Stimulated activated naive CD8-positive, alpha-beta T cell treated with anti-CD3 and anti-CD28 coated beads, Interleukin-15, amount 100 ng/mL, for 72 hours (primary cell): Measurements from ENCODE around the gene SLC22A7.

Source experiments
- ATAC-seq: fragments of 150-1000 bp; cut with Tn5 transposase; 2 replicates; pipeline ENCODE4 v1.10.0; 2021; ENCODE audit warnings: mild to moderate bottlenecking, moderate library complexity
- DNase-seq, 2 donors: peaks; one replicate each; pipeline ENCODE4 v3.0.0; 2021 to 2022
- H3K27ac Mint-ChIP-seq, 2 donors: one replicate each; pipeline ENCODE4 v1.8.0; 2022; ENCODE audit warnings: mild to moderate bottlenecking in 2 of 2, mixed read lengths in 2 of 2, moderate library complexity in 2 of 2
- H3K27me3 Mint-ChIP-seq: one replicate; pipeline ENCODE4 v1.8.0; 2022; ENCODE audit warnings: mixed read lengths
- H3K4me1 Mint-ChIP-seq: one replicate; pipeline ENCODE4 v1.8.0; 2022; ENCODE audit warnings: mild to moderate bottlenecking, mixed read lengths
- H3K4me3 Mint-ChIP-seq, 2 donors: one replicate each; pipeline ENCODE4 v1.8.0; 2022; ENCODE audit warnings: mild to moderate bottlenecking in 2 of 2, mixed read lengths in 2 of 2, moderate library complexity in 1 of 2
- H3K9me3 Mint-ChIP-seq, 2 donors: one replicate each; pipeline ENCODE4 v1.8.0; 2022; ENCODE audit warnings: mixed read lengths in 2 of 2

Gene SLC22A7

GRCh38 chr6:43286456-43286979 is 11.5 kb upstream of the SLC22A7 start:
- no peak for ATAC-seq
- Mint-ChIP-seq H3K9me3 (no peaks in the 10 kb centered on the region), H3K4me1 (peaks cover 7% of the 10 kb centered on the region), H3K27ac (no peak overlapping the region), H3K27me3 (peaks cover 60% of the 10 kb centered on the region), H3K4me3 (no peak overlapping the region)
- no peak for DNase-seq

- peaks cover under 1% of the 10 kb centered on the region for H3K4me1 Mint-ChIP-seq
- ATAC-seq (peak; percentile 6), DNase-seq (no peak)
- peaks cover 53% of the 10 kb centered on the region for H3K27me3 Mint-ChIP-seq
- no peaks in the 10 kb centered on the region for H3K9me3 Mint-ChIP-seq
- H3K4me3 Mint-ChIP-seq, result no peak overlapping the region
- H3K27ac Mint-ChIP-seq, result no peak overlapping the region
Measured at GRCh38 chr6:43286980-43287716, 10.9 kb upstream of the SLC22A7 start.

- ATAC-seq (peak; percentile 28), DNase-seq (no peak)
- Mint-ChIP-seq H3K4me3 (no peak overlapping the region), H3K4me1 (no peaks in the 10 kb centered on the region), H3K27ac (peak overlapping the region in 1 of 2 donors; percentile 23), H3K27me3 (peaks cover 45% of the 10 kb centered on the region), H3K9me3 (no peaks in the 10 kb centered on the region)
Measured at GRCh38 chr6:43287717-43288679, 10.1 kb upstream of the SLC22A7 start.

GRCh38 chr6:43290339-43290904 is 7.6 kb upstream of the SLC22A7 start:
- H3K9me3 Mint-ChIP-seq, result no peaks in the 10 kb centered on the region
- H3K4me1 Mint-ChIP-seq, result no peaks in the 10 kb centered on the region
- H3K27ac Mint-ChIP-seq, result no peak overlapping the region
- H3K4me3 Mint-ChIP-seq, result no peak overlapping the region
- ATAC-seq (no peak), DNase-seq (no peak)
- H3K27me3 Mint-ChIP-seq, result peaks cover 31% of the 10 kb centered on the region

GRCh38 chr6:43290905-43291355 is 7.1 kb upstream of the SLC22A7 start:
- ATAC-seq (no peak), DNase-seq (no peak)
- H3K27ac Mint-ChIP-seq, result no peak overlapping the region

GRCh38 chr6:43291708-43292107 is 6.4 kb upstream of the SLC22A7 start:
- DNase-seq, result no peak
- no peak overlapping the region for H3K4me3 Mint-ChIP-seq
- peaks cover 18% of the 10 kb centered on the region for H3K27me3 Mint-ChIP-seq
- no peaks in the 10 kb centered on the region for H3K9me3 Mint-ChIP-seq
- no peak overlapping the region for H3K27ac Mint-ChIP-seq
- no peaks in the 10 kb centered on the region for H3K4me1 Mint-ChIP-seq
- no peak for ATAC-seq

More at GRCh38 chr6:43290905-43291355, 7.1 kb upstream of the SLC22A7 start:
- Mint-ChIP-seq H3K27me3 (peaks cover 26% of the 10 kb centered on the region), H3K4me3 (no peak overlapping the region), H3K9me3 (no peaks in the 10 kb centered on the region), H3K4me1 (no peaks in the 10 kb centered on the region)

- Mint-ChIP-seq H3K9me3 (no peaks in the 10 kb centered on the region), H3K4me1 (no peaks in the 10 kb centered on the region)
- ATAC-seq, result no peak
Measured at GRCh38 chr6:43292341-43292740, 5.7 kb upstream of the SLC22A7 start.

GRCh38 chr6:43292763-43293318 is 5.2 kb upstream of the SLC22A7 start:
- H3K4me1 Mint-ChIP-seq, result no peaks in the 10 kb centered on the region
- H3K9me3 Mint-ChIP-seq, result no peaks in the 10 kb centered on the region
- no peak overlapping the region for H3K4me3 Mint-ChIP-seq

More at GRCh38 chr6:43292341-43292740, 5.7 kb upstream of the SLC22A7 start:
- no peak for DNase-seq
- Mint-ChIP-seq H3K27ac (no peak overlapping the region), H3K4me3 (no peak overlapping the region), H3K27me3 (peaks cover 12% of the 10 kb centered on the region)

GRCh38 chr6:43293698-43294097 is 4.4 kb upstream of the SLC22A7 start:
- ATAC-seq (no peak), DNase-seq (no peak)
- H3K27ac Mint-ChIP-seq, result no peak overlapping the region
- H3K4me1 Mint-ChIP-seq, result no peaks in the 10 kb centered on the region
- H3K9me3 Mint-ChIP-seq, result no peaks in the 10 kb centered on the region
- H3K4me3 Mint-ChIP-seq, result no peak overlapping the region
- no peaks in the 10 kb centered on the region for H3K27me3 Mint-ChIP-seq

More at GRCh38 chr6:43292763-43293318, 5.2 kb upstream of the SLC22A7 start:
- ATAC-seq (no peak), DNase-seq (no peak)
- H3K27ac Mint-ChIP-seq, result no peak overlapping the region
- peaks cover 7% of the 10 kb centered on the region for H3K27me3 Mint-ChIP-seq

GRCh38 chr6:43294536-43294935 is 3.5 kb upstream of the SLC22A7 start:
- H3K9me3 Mint-ChIP-seq, result no peaks in the 10 kb centered on the region
- no peaks in the 10 kb centered on the region for H3K4me1 Mint-ChIP-seq
- H3K27me3 Mint-ChIP-seq, result no peaks in the 10 kb centered on the region
- no peak overlapping the region for H3K4me3 Mint-ChIP-seq
- DNase-seq, result no peak
- no peak overlapping the region for H3K27ac Mint-ChIP-seq
- ATAC-seq, result peak; percentile 39

- H3K4me3 Mint-ChIP-seq, result no peak overlapping the region
- H3K27me3 Mint-ChIP-seq, result no peaks in the 10 kb centered on the region
- DNase-seq (no peak), ATAC-seq (no peak)
- H3K9me3 Mint-ChIP-seq, result no peaks in the 10 kb centered on the region
- H3K27ac Mint-ChIP-seq, result no peak overlapping the region
- H3K4me1 Mint-ChIP-seq, result no peaks in the 10 kb centered on the region
Measured at GRCh38 chr6:43295456-43295855, 2.6 kb upstream of the SLC22A7 start.

GRCh38 chr6:43296780-43297497 is 1.1 kb upstream of the SLC22A7 start:
- peak in 1 of 2 donors; percentile 4 for DNase-seq
- H3K4me1 Mint-ChIP-seq, result no peaks in the 10 kb centered on the region
- ATAC-seq, result no peak
- no peaks in the 10 kb centered on the region for H3K9me3 Mint-ChIP-seq
- peaks cover 5% of the 10 kb centered on the region for H3K27me3 Mint-ChIP-seq
- no peak overlapping the region for H3K27ac Mint-ChIP-seq
- no peak overlapping the region for H3K4me3 Mint-ChIP-seq

GRCh38 chr6:43298565-43299337 is 691 bp downstream of the SLC22A7 start:
- DNase-seq (peak in 1 of 2 donors; percentile 6), ATAC-seq (no peak)
- Mint-ChIP-seq H3K27me3 (peaks cover 5% of the 10 kb centered on the region), H3K4me3 (no peak overlapping the region), H3K27ac (peak overlapping the region in 1 of 2 donors; percentile 57), H3K4me1 (no peaks in the 10 kb centered on the region), H3K9me3 (no peaks in the 10 kb centered on the region)
